SK-N-MC (cell line): ENCODE measurements around the gene ICAM4.

Experiments
- EZH2 ChIP-seq: fragments of 200-600 bp; sonication (generic); IDR thresholded peaks from one replicate; pipeline ENCODE4 v1.6.1; 2017; ENCODE audit warnings: antibody characterized with exemption
- FOXP2 ChIP-seq: optimal IDR thresholded peaks from 2 replicates; pipeline ENCODE3; 2011; ENCODE audit warnings: mild to moderate bottlenecking, moderate library complexity; ENCODE audit not compliant: insufficient read depth; ENCODE audit errors: extremely low read length, control extremely low read depth
- POLR2AphosphoS5 ChIP-seq: IDR thresholded peaks from 2 replicates; pipeline ENCODE4 v1.6.1; 2012; ENCODE audit warnings: mild to moderate bottlenecking, low read depth, low read length, borderline replicate concordance

DNA sequence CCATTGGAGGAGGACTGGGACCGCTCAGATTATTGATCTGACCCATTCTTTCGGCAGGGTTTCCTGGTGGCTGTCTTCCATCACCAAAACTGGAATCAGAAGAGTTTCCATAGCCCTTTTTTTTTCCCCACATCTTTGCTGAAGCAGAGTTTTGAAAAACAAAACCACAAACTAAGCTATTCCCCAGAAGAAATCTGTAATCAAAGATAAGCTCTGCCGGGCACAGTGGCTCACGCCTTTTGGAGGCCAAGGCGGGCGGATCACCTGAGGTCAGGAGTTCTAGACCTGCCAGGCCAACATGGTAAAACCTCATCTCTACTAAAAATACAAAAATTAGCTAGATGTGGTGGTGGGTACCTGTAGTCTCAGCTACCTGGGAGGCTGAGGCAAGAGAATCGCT is 20.0 kb upstream of the ICAM4 start:
- TF ChIP-seq POLR2AphosphoS5 (no peak), EZH2 (no peak), FOXP2 (no peak)
